K562 (cell line): Measurements from ENCODE around the gene CXCR2. TPM values are rescaled to one million over a fixed set of nuclear protein-coding genes. Genes with fewer than 3 reads are reported as not detected.

ENCODE experiments used
- HNRNPL ChIP-seq: fragments of 200-400 bp; formaldehyde crosslinking; IDR thresholded peaks from 2 replicates; pipeline ENCODE4 v1.6.1; 2017; ENCODE audit warnings: low read depth, mild to moderate bottlenecking, low read length
- MGA ChIP-seq: fragments of 450-650 bp; IDR thresholded peaks from 2 replicates; pipeline ENCODE4 v1.6.1; 2016; ENCODE audit warnings: mild to moderate bottlenecking, moderate library complexity
- PATZ1 ChIP-seq: fragments of 250-450 bp; sonication (Bioruptor Pico); IDR thresholded peaks from 2 replicates; pipeline ENCODE4 v1.5.0; 2020; ENCODE audit warnings: mild to moderate bottlenecking, borderline replicate concordance
- SAP30 ChIP-seq: fragments of 200-600 bp; sonication (generic); IDR thresholded peaks from 2 replicates; pipeline ENCODE4 v1.6.1; 2012; ENCODE audit warnings: borderline replicate concordance, low read depth, mild to moderate bottlenecking, moderate library complexity, low read length, control low read depth, inconsistent platforms; ENCODE audit not compliant: insufficient read depth, poor library complexity, severe bottlenecking
- SRSF1 ChIP-seq: fragments of 200-400 bp; formaldehyde crosslinking; IDR thresholded peaks from 2 replicates; pipeline ENCODE4 v1.6.1; 2017; ENCODE audit warnings: mild to moderate bottlenecking, low read depth, low read length, moderate library complexity
- USF2 ChIP-seq: sonication (generic); formaldehyde crosslinking; IDR thresholded peaks from 2 replicates; pipeline ENCODE4 v1.5.0; 2020; ENCODE audit warnings: missing genetic modification reagents
- polyA plus RNA-seq, 8 experiments: library from polyadenylated mRNA; depleted of rRNA in 4 of 8; stranded (reverse) in 5 of 8; unstranded in 3 of 8; fragments of >200 nt; fragmentation: Nextera tagmentation in 2 of 8; fragmentation: Illumina TruSeq in 1 of 8; extraction: Ambion mirVana in 2 of 8; extraction: Trizol in 1 of 8; gene quantifications; 2 replicates each; pipeline versions ENCODE4 v1.2.1 to v1.2.3, GENCODE V29; 2011 to 2014; ENCODE audit warnings: inconsistent platforms in 1 of 8, missing spikeins in 1 of 8
- total RNA-seq, 7 experiments: library from RNA; depleted of rRNA in 6 of 7; stranded (reverse); fragments of >200 nt in 6 of 7; fragmentation: Illumina TruSeq in 2 of 7; extraction: Trizol in 2 of 7; gene quantifications; 2 replicates each; pipeline versions ENCODE4 v1.2.1 to v1.2.3, GENCODE V29; 2011 to 2021; ENCODE audit warnings: low replicate concordance in 1 of 7

Gene CXCR2
- total and polyA plus RNA-seq, 9 of the 15 experiments (the other 6 are each of a cell fraction or from before 2014, with no cell fraction given) = not detected

GRCh38 chr2:218166791-218167190 is 41.0 kb downstream of the CXCR2 start, which contains the start of gene CXCR1 (continued):
- TF ChIP-seq MGA = no peak
- no peak for TF ChIP-seq HNRNPL
- no peak for TF ChIP-seq SRSF1
- TF ChIP-seq PATZ1 (CRISPR knock-in tag) = no peak
- TF ChIP-seq USF2 (CRISPR knock-in tag) = no peak
- TF ChIP-seq SAP30 = no peak
